ENCODE results near the gene RALGPS1.

DNA sequence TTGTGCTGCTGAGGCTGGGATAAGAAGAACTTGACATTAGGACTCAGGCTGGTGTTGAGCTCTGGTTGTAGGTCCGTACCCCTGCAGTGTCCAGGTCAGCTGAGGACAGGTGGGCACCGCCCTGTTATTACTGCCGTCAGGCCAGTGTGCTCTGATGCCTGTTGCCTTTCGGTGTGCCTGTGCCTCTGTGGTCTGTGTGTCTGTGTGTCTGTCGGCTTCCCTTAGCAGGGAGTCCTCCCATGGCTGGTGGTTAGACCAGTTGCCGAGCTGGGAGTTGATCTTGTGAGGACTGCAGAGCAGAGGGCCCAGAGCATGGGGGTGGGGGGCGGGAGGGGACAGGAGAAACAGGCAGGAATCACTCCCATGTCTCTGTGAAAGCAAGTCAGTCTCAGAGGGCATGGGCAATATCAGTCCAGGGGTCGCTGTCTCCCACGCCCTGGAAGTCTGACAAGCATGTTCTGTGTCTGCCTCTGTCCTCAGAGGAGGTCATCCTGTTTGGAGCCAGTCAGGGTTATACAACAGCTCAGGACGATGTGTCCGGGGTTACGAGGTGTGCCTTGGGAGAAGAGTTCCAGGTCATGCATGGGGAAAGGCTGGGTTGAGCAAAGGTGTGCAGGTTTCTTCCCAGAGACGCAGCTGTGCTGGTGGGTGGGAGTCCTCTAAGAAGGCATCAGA is 282.7 kb downstream of the RALGPS1 start:
- TF ChIP-seq, protein P1, sequence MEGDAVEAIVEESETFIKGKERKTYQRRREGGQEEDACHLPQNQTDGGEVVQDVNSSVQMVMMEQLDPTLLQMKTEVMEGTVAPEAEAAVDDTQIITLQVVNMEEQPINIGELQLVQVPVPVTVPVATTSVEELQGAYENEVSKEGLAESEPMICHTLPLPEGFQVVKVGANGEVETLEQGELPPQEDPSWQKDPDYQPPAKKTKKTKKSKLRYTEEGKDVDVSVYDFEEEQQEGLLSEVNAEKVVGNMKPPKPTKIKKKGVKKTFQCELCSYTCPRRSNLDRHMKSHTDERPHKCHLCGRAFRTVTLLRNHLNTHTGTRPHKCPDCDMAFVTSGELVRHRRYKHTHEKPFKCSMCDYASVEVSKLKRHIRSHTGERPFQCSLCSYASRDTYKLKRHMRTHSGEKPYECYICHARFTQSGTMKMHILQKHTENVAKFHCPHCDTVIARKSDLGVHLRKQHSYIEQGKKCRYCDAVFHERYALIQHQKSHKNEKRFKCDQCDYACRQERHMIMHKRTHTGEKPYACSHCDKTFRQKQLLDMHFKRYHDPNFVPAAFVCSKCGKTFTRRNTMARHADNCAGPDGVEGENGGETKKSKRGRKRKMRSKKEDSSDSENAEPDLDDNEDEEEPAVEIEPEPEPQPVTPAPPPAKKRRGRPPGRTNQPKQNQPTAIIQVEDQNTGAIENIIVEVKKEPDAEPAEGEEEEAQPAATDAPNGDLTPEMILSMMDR (IDR thresholded peaks at IDR 0.05): no peak
- TF ChIP-seq, protein P2, sequence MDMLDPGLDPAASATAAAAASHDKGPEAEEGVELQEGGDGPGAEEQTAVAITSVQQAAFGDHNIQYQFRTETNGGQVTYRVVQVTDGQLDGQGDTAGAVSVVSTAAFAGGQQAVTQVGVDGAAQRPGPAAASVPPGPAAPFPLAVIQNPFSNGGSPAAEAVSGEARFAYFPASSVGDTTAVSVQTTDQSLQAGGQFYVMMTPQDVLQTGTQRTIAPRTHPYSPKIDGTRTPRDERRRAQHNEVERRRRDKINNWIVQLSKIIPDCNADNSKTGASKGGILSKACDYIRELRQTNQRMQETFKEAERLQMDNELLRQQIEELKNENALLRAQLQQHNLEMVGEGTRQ (IDR thresholded peaks at IDR 0.05; ENCODE audit: borderline replicate concordance, low read depth, low read length): no peak
- TF ChIP-seq, protein P3, sequence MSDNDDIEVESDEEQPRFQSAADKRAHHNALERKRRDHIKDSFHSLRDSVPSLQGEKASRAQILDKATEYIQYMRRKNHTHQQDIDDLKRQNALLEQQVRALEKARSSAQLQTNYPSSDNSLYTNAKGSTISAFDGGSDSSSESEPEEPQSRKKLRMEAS (IDR thresholded peaks at IDR 0.05; ENCODE audit: low read depth): no peak
